K562 (cell line): ENCODE data around the gene CTSL. TPM values are rescaled to one million over a fixed set of nuclear protein-coding genes. Genes with fewer than 3 reads are reported as not detected.

Experiments used
- ARID1B ChIP-seq: fragments of 450-650 bp; IDR thresholded peaks from 2 replicates; pipeline ENCODE4 v1.6.1; 2016; ENCODE audit warnings: antibody characterized with exemption, mild to moderate bottlenecking, inconsistent platforms
- CBFB ChIP-seq: sonication (generic); formaldehyde crosslinking; IDR thresholded peaks from 2 replicates; pipeline ENCODE4 v1.4.0; 2020; ENCODE audit warnings: mild to moderate bottlenecking, missing genetic modification reagents
- CXXC5 ChIP-seq: fragments of 250-450 bp; sonication (Bioruptor Pico); IDR thresholded peaks from 2 replicates; pipeline ENCODE4 v1.8.0; 2022; ENCODE audit warnings: inconsistent platforms, mild to moderate bottlenecking, moderate library complexity
- E2F4 ChIP-seq: sonication (generic); formaldehyde crosslinking; IDR thresholded peaks from 2 replicates; pipeline ENCODE4 v1.8.0; 2022; ENCODE audit warnings: mild to moderate bottlenecking, low read depth, missing genetic modification reagents
- HCFC1 ChIP-seq: IDR thresholded peaks from 2 replicates; pipeline ENCODE4 v1.6.1; 2012; ENCODE audit warnings: low read depth, low read length, improper control_type of control experiment
- KAT7 ChIP-seq: sonication (generic); formaldehyde crosslinking; IDR thresholded peaks from 2 replicates; pipeline ENCODE4 v1.8.0; 2022; ENCODE audit warnings: missing genetic modification reagents, mild to moderate bottlenecking, borderline replicate concordance
- L3MBTL2 ChIP-seq: fragments of 450-650 bp; IDR thresholded peaks from 2 replicates; pipeline ENCODE4 v1.6.1; 2016; ENCODE audit warnings: mild to moderate bottlenecking, moderate library complexity
- LCOR ChIP-seq: sonication (generic); formaldehyde crosslinking; IDR thresholded peaks from 2 replicates; pipeline ENCODE4 v1.8.0; 2022; ENCODE audit warnings: mild to moderate bottlenecking, missing genetic modification reagents
- NR4A1 ChIP-seq, 2 experiments: fragments of 250-450 bp in 1 of 2; fragments of 450-650 bp in 1 of 2; sonication (Bioruptor Pico) in 1 of 2; IDR thresholded peaks; 2 replicates each; pipeline versions ENCODE4 v1.4.0 to v1.6.1; 2016 to 2020; ENCODE audit warnings: mild to moderate bottlenecking in 2 of 2, missing compliant biosample characterization in 1 of 2, missing genetic modification characterization in 1 of 2, moderate library complexity in 1 of 2
- POLR2A ChIP-seq: fragments of 450-650 bp; conservative IDR thresholded peaks from 2 replicates; pipeline ENCODE4 v1.6.1; 2016
- RBBP5 ChIP-seq: fragments of 200-600 bp; sonication (generic); IDR thresholded peaks from 2 replicates; pipeline ENCODE4 v1.6.1; 2012; ENCODE audit warnings: borderline replicate concordance, mild to moderate bottlenecking, low read length, control low read depth, inconsistent platforms; ENCODE audit not compliant: insufficient read depth, poor library complexity, severe bottlenecking
- SP1 ChIP-seq: sonication (generic); formaldehyde crosslinking; IDR thresholded peaks from 2 replicates; pipeline ENCODE4 v1.8.1; 2022; ENCODE audit warnings: mild to moderate bottlenecking, missing genetic modification reagents
- SUPT5H ChIP-seq: fragments of 450-650 bp; IDR thresholded peaks from 2 replicates; pipeline ENCODE4 v1.6.1; 2016
- U2AF1 ChIP-seq: fragments of 200-400 bp; formaldehyde crosslinking; optimal IDR thresholded peaks from 2 replicates; pipeline ENCODE3; 2017; ENCODE audit warnings: mild to moderate bottlenecking, low read depth, low read length, moderate library complexity
- ZBTB40 ChIP-seq, 2 experiments: fragments of 450-650 bp in 1 of 2; sonication (generic) in 1 of 2; formaldehyde crosslinking in 1 of 2; IDR thresholded peaks; 2 replicates each; pipeline versions ENCODE4 v1.7.1 to v1.9.0; 2016 to 2022; ENCODE audit warnings: inconsistent platforms in 1 of 2, mild to moderate bottlenecking in 1 of 2, missing genetic modification reagents in 1 of 2
- ZNF232 ChIP-seq: sonication (generic); formaldehyde crosslinking; IDR thresholded peaks from 2 replicates; pipeline ENCODE4 v1.8.0; 2022; ENCODE audit warnings: mild to moderate bottlenecking, missing genetic modification reagents
- ZNF785 ChIP-seq: fragments of 250-450 bp; sonication (Bioruptor Pico); IDR thresholded peaks from 2 replicates; pipeline ENCODE4 v1.4.0; 2020; ENCODE audit warnings: mild to moderate bottlenecking
- polyA plus RNA-seq, 8 experiments: library from polyadenylated mRNA; depleted of rRNA in 4 of 8; stranded (reverse) in 5 of 8; unstranded in 3 of 8; fragments of >200 nt; fragmentation: Nextera tagmentation in 2 of 8; fragmentation: Illumina TruSeq in 1 of 8; extraction: Ambion mirVana in 2 of 8; extraction: Trizol in 1 of 8; gene quantifications; 2 replicates each; pipeline versions ENCODE4 v1.2.1 to v1.2.3, GENCODE V29; 2011 to 2014; ENCODE audit warnings: inconsistent platforms in 1 of 8, missing spikeins in 1 of 8
- total RNA-seq, 7 experiments: library from RNA; depleted of rRNA in 6 of 7; stranded (reverse); fragments of >200 nt in 6 of 7; fragmentation: Illumina TruSeq in 2 of 7; extraction: Trizol in 2 of 7; gene quantifications; 2 replicates each; pipeline versions ENCODE4 v1.2.1 to v1.2.3, GENCODE V29; 2011 to 2021; ENCODE audit warnings: low replicate concordance in 1 of 7

The CTSL gene
- total and polyA plus RNA-seq, 9 of the 15 experiments (the other 6 are each of a cell fraction or from before 2014, with no cell fraction given) = 55.9 to 165 (median 93.7) TPM

- TF ChIP-seq ZNF785 (no peak), E2F4 (CRISPR knock-in tag) (peak; percentile 42; the same call in 1 of the 2 replicates), ZBTB40 (IDR thresholded peaks at IDR 0.05) (peak; percentile 20; the same call in 1 of the 2 replicates), ZBTB40 (CRISPR knock-in tag; IDR thresholded peaks at IDR 0.05) (no peak), HCFC1 (0 out of 2 replicates have a peak, but pooled peaks have one; percentile 16), POLR2A (peak; percentile 88), LCOR (CRISPR knock-in tag) (peak; percentile 79), CXXC5 (CRISPR knock-in tag) (peak; percentile 53; the same call in 1 of the 2 replicates), KAT7 (CRISPR knock-in tag) (peak; percentile 93), ZNF232 (CRISPR knock-in tag) (0 out of 2 replicates have a peak, but pooled peaks have one; percentile 29), L3MBTL2 (peak; percentile 81; the same call in 1 of the 2 replicates), RBBP5 (peak; percentile 52), SUPT5H (peak; percentile 80), ARID1B (peak; percentile 19; the same call in 1 of the 2 replicates), SP1 (CRISPR knock-in tag) (peak; percentile 59; the same call in 1 of the 2 replicates), U2AF1 (peak; percentile 38), NR4A1 (CRISPR knock-in tag; IDR thresholded peaks at IDR 0.05) (no peak), NR4A1 (tag; IDR thresholded peaks at IDR 0.05) (peak; percentile 66), CBFB (CRISPR knock-in tag) (peak; percentile 93)
These were observed at the start of gene CTSL (continued) for GRCh38 chr9:87725900-87726709.
